Measurements from ENCODE around the gene IGF2BP3. TPM values are rescaled to one million over a fixed set of nuclear protein-coding genes. Genes with fewer than 3 reads are reported as not detected.

Gene IGF2BP3
- total RNA-seq, 1 donor from 2014 or later, result 242 TPM

DNA sequence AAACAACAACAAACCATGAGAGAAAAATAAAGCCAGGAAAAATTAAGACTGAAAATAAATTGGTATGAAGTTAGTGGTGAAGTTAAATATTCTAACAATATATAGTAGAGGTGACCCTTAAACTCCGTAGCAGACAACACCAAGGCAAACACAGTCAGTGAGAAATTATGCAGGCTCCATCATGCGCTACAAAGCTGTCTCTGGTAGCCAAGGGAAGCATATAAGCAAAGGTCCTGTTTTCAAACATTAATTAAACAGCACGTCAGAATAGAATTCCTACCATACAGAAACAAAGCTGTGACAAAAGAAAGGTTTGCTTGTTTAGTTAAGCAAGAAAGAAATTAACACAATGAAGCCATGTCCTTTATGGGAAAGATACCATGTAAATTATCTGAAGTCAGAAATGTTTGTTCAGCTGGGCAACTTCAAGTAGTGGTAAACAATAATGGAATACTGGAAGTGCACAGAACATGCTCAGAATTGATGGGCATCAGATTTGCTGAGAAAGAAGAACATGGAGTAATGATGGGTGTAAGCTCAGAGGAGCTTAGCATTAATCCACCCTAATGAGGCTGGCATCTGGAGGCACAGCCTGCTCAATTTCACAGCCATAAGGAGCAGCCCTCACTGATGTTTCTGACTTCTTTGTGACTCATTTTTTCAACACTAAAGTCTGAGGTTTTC is 75.7 kb downstream of the IGF2BP3 start:
- Mint-ChIP-seq H3K9me3 (no peaks in the 10 kb centered on the region), H3K4me3 (no peak overlapping the region), H3K36me3 (peaks cover 17% of the 10 kb centered on the region), H3K27ac (no peak overlapping the region), H3K27me3 (ENCODE audit: insufficient read depth, low read depth) (no peaks in the 10 kb centered on the region), H3K4me1 (peaks cover 22% of the 10 kb centered on the region)
- Histone ChIP-seq H3K4me2 (peak overlapping the region; percentile 18), H3K4me3 (no peak overlapping the region), H3K27ac (peak overlapping the region; percentile 49), H3K27me3 (no peaks in the 10 kb centered on the region), H3F3A (ENCODE audit: low read depth) (no peaks in the 10 kb centered on the region), H3K9ac (no peak overlapping the region), H3K36me3 (no peaks in the 10 kb centered on the region), H3K4me1 (peaks cover 6% of the 10 kb centered on the region), H2AFZ (replicated peaks) (no peak overlapping the region), H3K79me2 (ENCODE audit: low read depth) (peaks cover 95% of the 10 kb centered on the region), H4K20me1 (ENCODE audit: low read depth) (peaks cover 79% of the 10 kb centered on the region), H3K9me3 (ENCODE audit: low read depth) (no peaks in the 10 kb centered on the region)
- DNase-seq (ENCODE audit: low spot score), result peak; percentile 17
- TF ChIP-seq, protein P1, sequence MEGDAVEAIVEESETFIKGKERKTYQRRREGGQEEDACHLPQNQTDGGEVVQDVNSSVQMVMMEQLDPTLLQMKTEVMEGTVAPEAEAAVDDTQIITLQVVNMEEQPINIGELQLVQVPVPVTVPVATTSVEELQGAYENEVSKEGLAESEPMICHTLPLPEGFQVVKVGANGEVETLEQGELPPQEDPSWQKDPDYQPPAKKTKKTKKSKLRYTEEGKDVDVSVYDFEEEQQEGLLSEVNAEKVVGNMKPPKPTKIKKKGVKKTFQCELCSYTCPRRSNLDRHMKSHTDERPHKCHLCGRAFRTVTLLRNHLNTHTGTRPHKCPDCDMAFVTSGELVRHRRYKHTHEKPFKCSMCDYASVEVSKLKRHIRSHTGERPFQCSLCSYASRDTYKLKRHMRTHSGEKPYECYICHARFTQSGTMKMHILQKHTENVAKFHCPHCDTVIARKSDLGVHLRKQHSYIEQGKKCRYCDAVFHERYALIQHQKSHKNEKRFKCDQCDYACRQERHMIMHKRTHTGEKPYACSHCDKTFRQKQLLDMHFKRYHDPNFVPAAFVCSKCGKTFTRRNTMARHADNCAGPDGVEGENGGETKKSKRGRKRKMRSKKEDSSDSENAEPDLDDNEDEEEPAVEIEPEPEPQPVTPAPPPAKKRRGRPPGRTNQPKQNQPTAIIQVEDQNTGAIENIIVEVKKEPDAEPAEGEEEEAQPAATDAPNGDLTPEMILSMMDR (IDR thresholded peaks at IDR 0.05), result no peak
- TF ChIP-seq EZH2 (IDR thresholded peaks at IDR 0.05) (no peak), EZH2phosphoT487 (IDR thresholded peaks at IDR 0.05) (no peak)

DNA sequence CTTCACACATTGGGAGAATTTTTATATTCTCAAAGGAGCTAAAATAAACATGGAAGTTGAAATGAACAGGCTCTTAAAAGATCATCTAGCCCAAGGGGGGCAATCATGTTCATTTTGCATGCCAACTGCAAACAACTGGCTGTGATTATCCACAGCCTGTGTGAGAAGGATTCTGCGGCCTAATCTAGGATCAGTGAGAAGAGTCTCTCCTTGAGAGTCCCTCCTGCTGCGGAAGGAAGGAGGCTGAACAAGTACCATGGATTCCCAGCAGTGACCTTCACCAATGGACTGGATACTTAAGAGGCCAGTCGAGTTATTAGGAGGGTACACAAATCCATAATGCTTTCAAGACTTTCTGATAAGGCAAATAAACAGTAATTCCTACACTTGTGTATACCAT is 76.7 kb downstream of the IGF2BP3 start:
- no peaks in the 10 kb centered on the region for H3K9me3 ChIP-seq (ENCODE audit: low read depth)
- H3F3A ChIP-seq (ENCODE audit: low read depth), result no peaks in the 10 kb centered on the region
- H2AFZ ChIP-seq (replicated peaks), result no peak overlapping the region
- Mint-ChIP-seq H3K27ac (no peak overlapping the region), H3K27me3 (ENCODE audit: insufficient read depth, low read depth) (no peaks in the 10 kb centered on the region), H3K4me1 (peaks cover 22% of the 10 kb centered on the region), H3K36me3 (peaks cover 18% of the 10 kb centered on the region), H3K4me3 (no peak overlapping the region), H3K9me3 (no peaks in the 10 kb centered on the region)
- no peak overlapping the region for H3K27ac ChIP-seq
- H3K4me1 ChIP-seq, result peaks cover 6% of the 10 kb centered on the region
- no peaks in the 10 kb centered on the region for H3K27me3 ChIP-seq
- peaks cover 97% of the 10 kb centered on the region for H3K79me2 ChIP-seq (ENCODE audit: low read depth)
- no peak overlapping the region for H3K4me2 ChIP-seq
- TF ChIP-seq, protein P1 (IDR thresholded peaks at IDR 0.05), result no peak
- TF ChIP-seq EZH2phosphoT487 (IDR thresholded peaks at IDR 0.05) (no peak), EZH2 (IDR thresholded peaks at IDR 0.05) (no peak)
- peaks cover 1% of the 10 kb centered on the region for H3K36me3 ChIP-seq
- DNase-seq (ENCODE audit: low spot score), result no peak
- H3K9ac ChIP-seq, result no peak overlapping the region
- peaks cover 83% of the 10 kb centered on the region for H4K20me1 ChIP-seq (ENCODE audit: low read depth)
- no peak overlapping the region for H3K4me3 ChIP-seq

DNA sequence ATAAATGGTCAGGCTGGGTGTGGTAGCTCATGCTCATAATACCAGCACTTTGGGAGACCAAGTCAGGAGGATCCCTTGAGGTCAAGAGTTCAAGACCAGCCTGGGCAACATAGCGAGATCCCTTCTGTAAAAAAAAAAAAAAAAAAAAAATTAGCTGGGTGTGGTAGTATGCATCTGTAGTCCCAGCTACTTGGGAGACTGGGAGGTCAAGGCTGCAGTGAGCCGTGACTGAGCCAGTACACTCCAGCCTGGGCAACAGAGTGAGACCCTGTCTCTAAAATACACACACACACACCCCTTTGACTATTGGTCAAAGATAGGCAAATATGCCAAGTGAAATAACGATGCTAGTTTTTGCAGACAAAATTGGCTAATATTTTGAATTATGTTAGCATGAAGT is 80.6 kb downstream of the IGF2BP3 start:
- peaks cover 98% of the 10 kb centered on the region for H3K79me2 ChIP-seq (ENCODE audit: low read depth)
- H4K20me1 ChIP-seq (ENCODE audit: low read depth), result peaks cover 79% of the 10 kb centered on the region
- peaks cover 5% of the 10 kb centered on the region for H3K36me3 ChIP-seq

More for the DNA sequence above, 80.6 kb downstream of the IGF2BP3 start:
- Histone ChIP-seq H3F3A (ENCODE audit: low read depth) (no peaks in the 10 kb centered on the region), H3K9me3 (ENCODE audit: low read depth) (no peaks in the 10 kb centered on the region), H3K27me3 (no peaks in the 10 kb centered on the region), H3K4me3 (no peak overlapping the region), H3K9ac (no peak overlapping the region), H3K4me1 (no peaks in the 10 kb centered on the region), H3K27ac (no peak overlapping the region), H3K4me2 (no peak overlapping the region), H2AFZ (replicated peaks) (no peak overlapping the region)
- Mint-ChIP-seq H3K27me3 (ENCODE audit: insufficient read depth, low read depth) (no peaks in the 10 kb centered on the region), H3K4me3 (no peak overlapping the region), H3K9me3 (no peaks in the 10 kb centered on the region), H3K36me3 (peaks cover 27% of the 10 kb centered on the region), H3K4me1 (peaks cover 9% of the 10 kb centered on the region), H3K27ac (no peak overlapping the region)
- no peak for DNase-seq (ENCODE audit: low spot score)
- TF ChIP-seq EZH2phosphoT487 (IDR thresholded peaks at IDR 0.05) (no peak), EZH2 (IDR thresholded peaks at IDR 0.05) (no peak)
- TF ChIP-seq, protein P1 (IDR thresholded peaks at IDR 0.05), result no peak

All from neural progenitor cell (in vitro differentiated cells).